Hindlimb muscle (tissue), 1 donor: ENCODE data around the gene RADIL. TPM values are rescaled to one million over a fixed set of nuclear protein-coding genes. Genes with fewer than 3 reads are reported as not detected.

Experiments
- DNase-seq: peaks from one replicate; pipeline ENCODE4 v3.0.0-alpha.2; 2013
- polyA plus RNA-seq: library from polyadenylated mRNA; unstranded; fragments of 120-200 nt; gene quantifications from one replicate; pipeline ENCODE4 v1.2.1, GENCODE V29; 2013; ENCODE audit not compliant: insufficient read length

Gene RADIL
- polyA plus RNA-seq, 1 donor, result 3.7 TPM

GRCh38 chr7:4849390-4849789 lies 34.1 kb downstream of the RADIL start:
- DNase-seq, result no peak

- DNase-seq, result no peak
Measured at GRCh38 chr7:4845740-4846142, 37.8 kb downstream of the RADIL start.

GRCh38 chr7:4842319-4843064 lies 41.0 kb downstream of the RADIL start:
- DNase-seq, result no peak

GRCh38 chr7:4841836-4842235 lies 41.7 kb downstream of the RADIL start:
- no peak for DNase-seq

- no peak for DNase-seq
Measured at GRCh38 chr7:4841007-4841784, 42.3 kb downstream of the RADIL start.

GRCh38 chr7:4840079-4840501 lies 43.4 kb downstream of the RADIL start:
- no peak for DNase-seq

GRCh38 chr7:4838626-4839334 lies 44.7 kb downstream of the RADIL start:
- DNase-seq, result no peak

GRCh38 chr7:4837803-4838625 lies 45.5 kb downstream of the RADIL start:
- no peak for DNase-seq

GRCh38 chr7:4837041-4837802 lies 46.3 kb downstream of the RADIL start:
- DNase-seq, result no peak

- no peak for DNase-seq
Measured at GRCh38 chr7:4836206-4836661, 47.3 kb downstream of the RADIL start.

GRCh38 chr7:4835398-4836205 lies 47.9 kb downstream of the RADIL start:
- no peak for DNase-seq

GRCh38 chr7:4834601-4835397 lies 48.7 kb downstream of the RADIL start:
- DNase-seq, result no peak

- DNase-seq, result no peak
Measured at GRCh38 chr7:4833691-4834600, 49.6 kb downstream of the RADIL start.

- no peak for DNase-seq
Measured at GRCh38 chr7:4833176-4833575, 50.3 kb downstream of the RADIL start.

GRCh38 chr7:4832711-4833110 lies 50.8 kb downstream of the RADIL start:
- DNase-seq, result no peak

- DNase-seq, result no peak
Measured at GRCh38 chr7:4831723-4832495, 51.6 kb downstream of the RADIL start.

- DNase-seq, result peak; percentile 60
Measured at GRCh38 chr7:4830176-4830575, 53.3 kb downstream of the RADIL start.
